ENCODE data around the gene UTP3. TPM values are rescaled to one million over a fixed set of nuclear protein-coding genes. Genes with fewer than 3 reads are reported as not detected.
A peak's percentile ranks its signal among the peaks of the same experiment; 100 is the strongest.
"Not testable (repeated sequence)": the region's sequence is repeated elsewhere in the genome, so short reads cannot be mapped to it uniquely, and the experiment has no call there.

Gene UTP3
- total RNA-seq, 1 donor from 2014 or later = 15.0 TPM

- DNase-seq (no peak), ATAC-seq (ENCODE audit: poor library complexity) (no peak)
- intact Hi-C loops (cut with DNase I) = no loop called here
Measured at GRCh38 chr4:70712150-70712549, 23.8 kb downstream of the UTP3 start.

DNA sequence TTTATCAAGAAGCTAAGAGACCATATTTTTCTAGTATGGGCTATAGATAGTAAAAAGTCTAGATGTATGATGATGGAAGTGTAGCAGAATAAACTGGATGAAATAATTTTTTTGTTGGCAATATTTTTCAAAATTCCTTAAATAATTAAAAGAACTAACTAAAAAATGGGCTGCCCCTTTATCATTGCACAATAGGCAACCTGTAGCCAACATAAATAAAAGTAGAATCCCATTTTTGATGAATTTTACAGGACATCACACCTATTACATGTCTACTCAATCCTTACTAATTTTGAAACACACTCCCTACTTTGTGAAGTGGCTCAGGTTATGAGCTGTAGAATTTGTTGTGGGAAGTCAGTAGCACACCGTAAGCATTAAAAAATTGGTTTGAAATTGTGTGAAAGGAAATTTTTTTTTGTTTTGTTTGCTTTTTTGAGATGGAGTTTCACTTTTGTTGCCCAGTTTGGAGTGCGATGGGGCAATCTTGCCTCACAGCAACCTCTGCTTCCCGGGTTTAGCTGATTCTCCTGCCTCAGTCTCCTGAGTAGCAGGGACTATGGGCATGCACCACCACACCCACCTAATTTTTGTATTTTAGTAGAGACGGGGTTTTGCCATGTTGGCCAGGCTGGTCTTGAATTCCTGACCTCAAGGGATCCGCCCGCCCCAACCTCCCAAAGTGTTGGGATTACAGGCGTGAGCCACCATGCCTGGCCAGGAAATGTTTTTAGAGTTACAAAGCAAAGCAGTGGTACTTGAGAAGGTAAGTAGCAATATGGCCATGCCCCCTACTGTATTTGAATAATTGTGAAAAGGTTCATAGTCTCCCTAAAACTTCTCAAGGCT is 24.5 kb downstream of the UTP3 start:
- DNase-seq (no peak), ATAC-seq (ENCODE audit: poor library complexity) (no peak)
- intact Hi-C loops (cut with DNase I) = no loop called here

- intact Hi-C loops (cut with DNase I) = no loop called here
- no peak for DNase-seq
- ATAC-seq (ENCODE audit: poor library complexity) = no peak
Measured at GRCh38 chr4:70713453-70714078, 25.2 kb downstream of the UTP3 start.

DNA sequence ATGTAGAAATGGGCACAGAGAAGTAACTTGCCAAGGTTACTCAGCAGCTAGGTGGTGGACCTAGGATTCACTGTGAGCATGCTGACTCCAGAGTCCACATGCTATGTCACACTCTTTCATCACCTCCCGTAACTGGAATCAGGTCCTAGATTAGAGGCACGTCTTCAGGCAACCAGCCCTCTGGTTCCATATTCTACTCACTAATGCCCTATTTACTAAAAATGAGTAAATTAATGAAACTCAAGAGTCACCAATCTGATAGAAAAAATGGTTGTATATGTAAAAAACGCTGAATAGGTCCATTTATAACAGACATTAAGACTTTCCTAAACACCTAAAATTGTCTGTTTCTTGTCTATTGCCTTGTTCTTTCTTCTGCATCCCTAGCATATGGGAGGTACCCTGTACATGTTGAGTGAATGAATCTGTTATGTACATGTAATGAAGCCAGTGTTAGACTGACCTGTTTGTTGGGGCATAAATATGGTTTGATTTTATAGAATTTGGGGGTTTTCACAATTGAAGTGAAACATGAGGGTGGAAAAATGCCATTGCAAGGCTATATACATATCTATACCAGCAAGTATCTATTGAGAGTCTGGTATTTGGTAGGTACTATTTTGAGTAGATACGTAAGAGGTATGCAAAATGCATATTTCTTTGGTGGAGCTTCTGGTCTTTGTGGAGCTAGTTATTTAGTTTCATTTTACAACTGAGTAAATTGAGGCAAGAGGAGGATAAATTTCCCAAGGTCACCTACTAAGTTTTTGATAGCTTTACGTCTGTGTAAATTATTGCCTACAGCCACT is 26.0 kb downstream of the UTP3 start:
- DNase-seq (no peak), ATAC-seq (ENCODE audit: poor library complexity) (peak; percentile 58)
- intact Hi-C loops (cut with DNase I) = no loop called here

GRCh38 chr4:70715097-70715496 is 26.8 kb downstream of the UTP3 start:
- intact Hi-C loops (cut with DNase I) = no loop called here
- ATAC-seq (ENCODE audit: poor library complexity) (no peak), DNase-seq (no peak)

DNA sequence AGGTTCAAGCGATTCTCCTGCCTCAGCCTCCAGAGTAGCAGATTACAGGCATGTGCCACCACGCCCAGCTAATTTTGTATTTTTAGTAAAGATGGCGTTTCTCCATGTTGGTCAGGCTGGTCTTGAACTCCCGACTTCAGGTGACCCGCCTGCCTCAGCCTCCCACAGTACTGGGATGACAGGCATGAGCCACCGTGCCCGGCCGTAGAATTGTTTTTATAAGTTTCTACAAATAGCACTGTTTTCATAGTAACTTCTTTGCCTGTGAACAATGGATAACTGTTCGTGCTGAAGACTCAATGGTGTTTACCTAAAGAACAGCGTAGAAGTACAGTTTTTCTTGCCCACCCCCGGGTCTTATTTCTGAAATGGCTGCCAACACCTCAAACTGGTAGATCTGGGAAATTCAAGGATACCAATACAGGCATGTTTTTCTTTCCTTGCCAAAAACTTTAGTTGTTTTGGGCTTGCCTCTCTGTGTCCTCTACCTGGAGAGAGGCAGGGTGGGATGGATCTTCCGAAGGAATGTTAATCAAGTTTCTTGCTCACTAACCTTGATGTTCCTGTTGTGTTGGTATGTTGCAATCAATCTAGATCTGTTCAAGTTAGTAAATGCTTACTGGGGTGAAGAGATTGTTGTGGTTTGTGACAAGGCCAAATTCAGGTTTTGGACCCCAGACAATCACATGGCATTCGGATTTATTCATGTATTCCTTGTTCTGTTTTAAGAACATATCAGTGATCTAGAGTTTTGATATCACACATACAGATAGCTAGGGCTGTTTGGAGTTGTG is 30.7 kb downstream of the UTP3 start:
- ATAC-seq (ENCODE audit: poor library complexity) (no peak), DNase-seq (no peak)
- intact Hi-C loops (cut with DNase I) = no loop called here

DNA sequence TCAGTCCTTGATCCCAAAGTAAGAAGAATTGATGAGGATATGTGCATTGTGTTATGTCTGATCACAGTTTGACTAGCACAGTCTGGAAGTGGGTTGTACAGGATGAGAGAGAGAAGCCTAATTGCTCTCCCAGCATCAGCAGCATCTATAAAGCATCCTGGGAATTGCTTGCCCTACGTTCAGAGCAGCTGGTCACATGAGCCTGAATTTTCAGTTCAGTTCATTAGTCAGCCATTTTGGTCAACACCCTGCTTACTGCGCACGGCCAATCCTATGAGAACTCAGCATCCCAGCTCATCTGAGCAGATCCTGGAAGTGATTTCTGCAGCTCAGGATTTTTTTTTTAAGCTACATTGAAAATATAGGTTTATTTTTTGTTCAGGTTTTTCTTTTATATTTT is 33.4 kb downstream of the UTP3 start, which contains the start of gene RUFY3:
Gene RUFY3, plus strand, starts transcription at position 218 of the 400 bp plus-strand sequence. CDS start 610 bp downstream, outside the sequence.
- ATAC-seq (ENCODE audit: poor library complexity) = peak; percentile 92
- DNase-seq = no peak
- intact Hi-C loops (cut with DNase I) = no loop called here

GRCh38 chr4:70722199-70722791 is 34.0 kb downstream of the UTP3 start:
- peak; percentile 66 for ATAC-seq (ENCODE audit: poor library complexity)
- DNase-seq = no peak
- intact Hi-C loops (cut with DNase I) = no loop called here

GRCh38 chr4:70724463-70724862 is 36.1 kb downstream of the UTP3 start:
- ATAC-seq (ENCODE audit: poor library complexity) = no peak
- DNase-seq = no peak
- intact Hi-C loops (cut with DNase I) = no loop called here

- intact Hi-C loops (cut with DNase I) = no loop called here
- no peak for DNase-seq
- no peak for ATAC-seq (ENCODE audit: poor library complexity)
Measured at GRCh38 chr4:70725633-70726032, 37.3 kb downstream of the UTP3 start.

- intact Hi-C loops (cut with DNase I); ATAC-seq (ENCODE audit: poor library complexity); DNase-seq: not testable (repeated sequence)
Measured at GRCh38 chr4:70726515-70726914, 38.2 kb downstream of the UTP3 start.

DNA sequence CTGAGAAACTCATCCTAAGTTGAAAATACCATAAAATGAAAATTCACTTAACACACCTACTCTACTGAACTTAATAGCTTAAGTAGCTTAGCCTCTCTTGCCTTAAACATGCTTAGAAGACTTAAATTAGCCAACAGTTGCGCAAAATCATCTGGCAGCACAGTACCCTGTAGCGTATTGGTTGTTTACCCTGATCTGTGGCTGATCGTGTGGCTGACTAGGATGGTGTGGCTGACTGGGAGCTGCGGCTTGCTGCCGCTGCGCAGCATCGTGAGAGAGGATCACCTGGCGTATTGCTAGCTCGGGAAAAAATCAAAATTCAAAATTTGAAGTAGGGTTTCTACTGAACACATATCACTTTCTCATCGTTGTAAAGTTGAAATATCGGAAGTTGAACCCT is 39.8 kb downstream of the UTP3 start:
- intact Hi-C loops (cut with DNase I) = no loop called here
- no peak for ATAC-seq (ENCODE audit: poor library complexity)
- DNase-seq = no peak

GRCh38 chr4:70732878-70733277 is 44.5 kb downstream of the UTP3 start:
- intact Hi-C loops (cut with DNase I); ATAC-seq (ENCODE audit: poor library complexity); DNase-seq: not testable (repeated sequence)

DNA sequence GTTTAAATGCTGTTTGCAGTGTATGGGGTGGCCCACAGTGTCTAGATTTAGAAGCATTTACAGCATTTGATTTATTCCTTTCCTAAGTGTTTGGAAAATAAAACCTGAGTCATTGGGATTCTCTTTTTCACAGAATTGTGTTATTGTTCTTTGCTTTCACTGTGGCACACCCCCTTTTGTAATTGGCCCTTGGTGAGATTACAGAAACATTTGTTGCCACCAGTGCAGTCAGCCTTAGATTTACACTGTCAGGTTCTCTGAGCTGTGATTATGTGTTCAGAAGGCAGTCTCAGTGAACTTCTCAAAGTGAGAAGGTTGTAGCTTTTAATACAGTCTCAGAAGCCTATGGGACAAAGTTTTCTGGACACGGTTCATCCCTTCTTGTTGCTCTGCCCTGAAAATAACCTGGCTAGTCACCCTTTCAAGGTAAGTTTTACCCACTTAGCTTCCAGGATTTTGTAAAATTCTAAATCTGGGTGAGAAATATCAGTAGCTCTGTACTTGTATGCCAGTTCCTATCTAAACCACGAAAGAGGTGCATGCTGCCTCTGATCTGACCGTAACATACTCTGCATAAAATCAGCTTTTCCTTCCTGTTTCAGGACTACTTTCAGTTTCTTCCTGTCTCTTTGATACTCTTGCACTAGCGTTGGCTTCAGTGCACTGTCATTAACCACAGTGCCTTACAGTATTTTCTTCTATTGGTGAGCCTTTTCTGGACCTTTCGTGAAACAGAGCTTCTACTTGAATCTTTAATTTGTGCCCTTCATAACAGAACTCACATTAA is 46.0 kb downstream of the UTP3 start:
- ATAC-seq (ENCODE audit: poor library complexity) = peak; percentile 89
- intact Hi-C loops (cut with DNase I) = no loop called here
- no peak for DNase-seq

DNA sequence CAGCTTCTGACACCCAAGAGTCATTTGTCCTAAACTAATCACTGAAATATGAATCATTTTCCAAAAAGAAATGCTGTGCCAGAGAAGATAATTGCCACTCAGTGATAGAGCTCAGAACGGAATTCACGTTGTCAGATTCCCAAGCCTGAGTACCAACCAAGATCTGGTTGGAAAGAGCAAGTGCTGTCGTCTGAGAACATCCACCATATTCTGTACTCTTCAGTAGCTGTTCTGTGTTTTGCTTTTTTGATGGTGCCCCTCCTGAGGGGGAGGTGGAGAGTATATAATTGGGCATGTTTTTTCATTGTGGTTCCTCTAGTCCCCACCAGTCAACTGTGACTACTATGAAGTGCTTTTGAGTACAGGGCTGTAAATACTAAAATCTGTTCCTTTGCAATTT is 46.6 kb downstream of the UTP3 start:
- DNase-seq (no peak), ATAC-seq (ENCODE audit: poor library complexity) (peak; percentile 53)
- intact Hi-C loops (cut with DNase I) = no loop called here

GRCh38 chr4:70735915-70736314 is 47.6 kb downstream of the UTP3 start:
- intact Hi-C loops (cut with DNase I); DNase-seq: not testable (repeated sequence)
- peak; percentile 56 for ATAC-seq (ENCODE audit: poor library complexity)

DNA sequence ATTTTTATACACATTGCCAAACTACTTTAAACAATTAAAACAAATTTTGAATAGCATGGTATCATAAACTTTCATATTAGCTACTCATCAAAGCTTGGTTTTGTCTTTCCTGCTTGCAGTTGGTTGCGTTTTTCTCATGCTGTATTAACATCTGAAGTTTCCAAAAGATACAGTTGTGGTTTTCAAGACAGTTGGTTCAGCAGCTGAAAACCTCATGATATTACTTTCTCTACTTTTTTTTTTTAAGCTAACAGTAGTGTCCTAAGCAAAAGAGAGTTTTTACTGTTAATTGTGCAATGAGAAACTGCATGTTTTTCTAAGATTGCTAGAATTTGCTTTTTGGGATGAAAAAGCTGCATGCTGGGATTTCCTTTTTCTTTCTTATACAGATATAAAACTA is 48.7 kb downstream of the UTP3 start:
- intact Hi-C loops (cut with DNase I) = no loop called here
- DNase-seq (no peak), ATAC-seq (ENCODE audit: poor library complexity) (no peak)
